ENCODE results near the gene THAP9. TPM values are rescaled to one million over a fixed set of nuclear protein-coding genes. Genes with fewer than 3 reads are reported as not detected.

Gene THAP9
- total RNA-seq, 2 donors from 2014 or later, result 1.7 to 3.0 TPM

GRCh38 chr4:82951196-82951595 is 50.7 kb downstream of the THAP9 start:
- DNase-seq (ENCODE audit: low spot score) (no peak), ATAC-seq (no peak)
- Mint-ChIP-seq H3K27ac (no peak overlapping the region), H3K9me3 (no peaks in the 10 kb centered on the region), H3K4me1 (ENCODE audit: low read depth in 2 of 2) (peaks cover 4 to 6% of the 10 kb centered on the region in 2 donors), H3K4me3 (no peak overlapping the region), H3K36me3 (no peaks in the 10 kb centered on the region), H3K27me3 (no peaks in the 10 kb centered on the region)

- ATAC-seq (no peak), DNase-seq (ENCODE audit: low spot score) (no peak)
- Mint-ChIP-seq H3K36me3 (no peaks in the 10 kb centered on the region), H3K27ac (no peak overlapping the region), H3K4me1 (ENCODE audit: low read depth in 2 of 2) (peaks cover 13 to 20% of the 10 kb centered on the region in 2 donors), H3K9me3 (no peaks in the 10 kb centered on the region), H3K4me3 (no peak overlapping the region), H3K27me3 (no peaks in the 10 kb centered on the region)
Observed at GRCh38 chr4:82954212-82954611, 53.7 kb downstream of the THAP9 start.

GRCh38 chr4:82957045-82957444 is 56.5 kb downstream of the THAP9 start:
- no peak for ATAC-seq
- Mint-ChIP-seq H3K36me3 (no peaks in the 10 kb centered on the region), H3K27me3 (no peaks in the 10 kb centered on the region), H3K27ac (no peak overlapping the region), H3K4me1 (ENCODE audit: low read depth in 2 of 2) (peaks cover 10 to 14% of the 10 kb centered on the region in 2 donors), H3K4me3 (no peak overlapping the region), H3K9me3 (no peaks in the 10 kb centered on the region)
- DNase-seq (ENCODE audit: low spot score), result no peak

- Mint-ChIP-seq H3K27me3 (no peaks in the 10 kb centered on the region), H3K4me1 (ENCODE audit: low read depth in 2 of 2) (peaks cover 3 to 5% of the 10 kb centered on the region in 2 donors), H3K36me3 (peaks cover 13% of the 10 kb centered on the region), H3K9me3 (no peaks in the 10 kb centered on the region), H3K27ac (peak overlapping the region in 1 of 2 donors; percentile 1), H3K4me3 (no peak overlapping the region)
- DNase-seq (ENCODE audit: low spot score) (no peak), ATAC-seq (no peak)
Observed at GRCh38 chr4:82965763-82966162, 65.2 kb downstream of the THAP9 start.

- ATAC-seq, result no peak
- Mint-ChIP-seq H3K27me3 (no peaks in the 10 kb centered on the region), H3K9me3 (no peaks in the 10 kb centered on the region), H3K4me1 (ENCODE audit: low read depth in 2 of 2) (peaks cover 4 to 5% of the 10 kb centered on the region in 2 donors), H3K4me3 (no peak overlapping the region), H3K27ac (peak overlapping the region; percentile 19 to 23), H3K36me3 (peaks cover 13% of the 10 kb centered on the region)
- DNase-seq (ENCODE audit: low spot score), result no peak
Observed at GRCh38 chr4:82968972-82969371, 68.4 kb downstream of the THAP9 start.

GRCh38 chr4:82969414-82969813 is 68.9 kb downstream of the THAP9 start:
- H3K9me3 Mint-ChIP-seq, result no peaks in the 10 kb centered on the region
- H3K4me3 Mint-ChIP-seq, result no peak overlapping the region
- peaks cover 5 to 6% of the 10 kb centered on the region in 2 donors for H3K4me1 Mint-ChIP-seq (ENCODE audit: low read depth in 2 of 2)
- ATAC-seq (no peak), DNase-seq (ENCODE audit: low spot score) (no peak)
- peaks cover 14% of the 10 kb centered on the region for H3K36me3 Mint-ChIP-seq
- no peaks in the 10 kb centered on the region for H3K27me3 Mint-ChIP-seq
- peak overlapping the region in 1 of 2 donors; percentile 19 for H3K27ac Mint-ChIP-seq

Other genes starting within 250 kb of the THAP9 start
- gene SCD5, start 101.9 kb upstream of the THAP9 start, total RNA-seq, result 1 to 10 TPM; 5.6 to 8.4 TPM
- 100 to 1,000 TPM; 140 to 145 TPM for gene SEC31A, start 9.6 kb upstream of the THAP9 start, total RNA-seq
- 10 to 100 TPM; 21.0 to 25.2 TPM for gene LIN54, start 110.1 kb downstream of the THAP9 start, total RNA-seq
- 10 to 100 TPM; 28.2 to 35.6 TPM for gene COPS4, start 134.4 kb downstream of the THAP9 start, total RNA-seq
- 10 to 100 TPM; 10.0 to 37.4 TPM for gene PLAC8, start 214.0 kb downstream of the THAP9 start, total RNA-seq